ENCODE data around the gene HDAC6.
"Not testable (repeated sequence)": the region's sequence is repeated elsewhere in the genome, so short reads cannot be mapped to it uniquely, and the experiment has no call there.

Gene HDAC6

DNA sequence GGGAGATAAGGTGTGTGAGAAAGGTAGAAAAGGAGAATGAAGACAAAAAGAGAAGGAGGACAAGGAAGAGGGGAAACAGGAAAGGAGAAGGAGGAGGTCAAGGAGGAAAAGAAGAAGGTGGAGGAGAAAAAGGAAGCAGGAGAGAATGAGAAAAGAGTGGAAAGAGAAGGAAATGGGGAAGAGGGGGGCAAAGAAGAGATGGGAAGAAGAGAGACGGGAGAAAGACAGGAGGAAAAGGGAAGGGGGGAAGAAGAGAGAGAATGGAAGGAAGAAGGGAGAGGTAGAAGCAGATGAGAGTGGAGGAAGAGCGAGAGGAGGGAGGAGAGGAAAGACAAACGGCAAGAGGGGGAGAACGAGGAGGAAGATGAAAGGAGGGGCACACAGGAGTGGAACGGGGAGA, 11.4 kb upstream of the HDAC6 start:
- DNase-seq, result no peak

DNA sequence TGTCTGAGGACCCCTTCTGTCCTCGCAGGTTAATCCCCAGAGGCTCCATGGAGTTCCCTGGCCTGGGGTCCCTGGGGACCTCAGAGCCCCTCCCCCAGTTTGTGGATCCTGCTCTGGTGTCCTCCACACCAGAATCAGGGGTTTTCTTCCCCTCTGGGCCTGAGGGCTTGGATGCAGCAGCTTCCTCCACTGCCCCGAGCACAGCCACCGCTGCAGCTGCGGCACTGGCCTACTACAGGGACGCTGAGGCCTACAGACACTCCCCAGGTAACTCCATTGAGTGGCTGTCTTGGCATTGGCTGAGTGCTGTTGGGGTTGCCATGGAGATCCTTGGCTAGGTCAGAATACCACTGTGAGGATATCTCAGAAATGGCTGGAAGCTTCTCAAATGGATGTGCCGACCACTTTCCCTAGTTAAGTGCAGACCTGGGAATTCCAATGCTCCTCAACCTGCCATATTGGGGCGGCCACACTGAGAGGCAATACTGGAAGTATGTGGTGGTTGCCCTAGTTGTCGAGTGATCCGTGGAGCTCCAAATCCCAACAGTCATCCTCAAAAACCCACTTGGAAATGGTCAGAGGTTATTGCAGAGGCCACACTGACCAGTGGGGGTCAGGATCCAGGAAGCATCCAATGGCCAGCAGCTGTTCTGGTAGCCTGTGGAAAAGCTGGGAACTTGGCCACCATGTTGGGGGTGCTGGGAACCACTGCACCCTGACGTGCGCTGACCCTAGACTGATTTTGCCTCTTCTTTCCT, 10.6 kb upstream of the HDAC6 start:
- DNase-seq, result no peak

DNA sequence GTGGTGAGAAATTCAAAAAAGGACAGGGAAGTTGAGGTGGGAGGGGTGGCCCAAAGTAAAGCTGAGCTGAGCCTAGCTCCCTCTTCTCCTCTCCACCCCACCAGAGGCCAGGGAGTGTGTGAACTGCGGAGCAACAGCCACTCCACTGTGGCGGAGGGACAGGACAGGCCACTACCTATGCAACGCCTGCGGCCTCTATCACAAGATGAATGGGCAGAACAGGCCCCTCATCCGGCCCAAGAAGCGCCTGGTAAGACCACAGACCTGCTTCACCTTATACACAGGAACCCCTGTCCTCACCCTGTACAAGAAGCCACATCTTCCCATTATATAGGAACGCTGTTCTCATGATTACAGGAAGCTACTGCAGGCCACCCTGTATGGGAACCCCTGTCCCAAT, 9.6 kb upstream of the HDAC6 start:
- no peak for DNase-seq

DNA sequence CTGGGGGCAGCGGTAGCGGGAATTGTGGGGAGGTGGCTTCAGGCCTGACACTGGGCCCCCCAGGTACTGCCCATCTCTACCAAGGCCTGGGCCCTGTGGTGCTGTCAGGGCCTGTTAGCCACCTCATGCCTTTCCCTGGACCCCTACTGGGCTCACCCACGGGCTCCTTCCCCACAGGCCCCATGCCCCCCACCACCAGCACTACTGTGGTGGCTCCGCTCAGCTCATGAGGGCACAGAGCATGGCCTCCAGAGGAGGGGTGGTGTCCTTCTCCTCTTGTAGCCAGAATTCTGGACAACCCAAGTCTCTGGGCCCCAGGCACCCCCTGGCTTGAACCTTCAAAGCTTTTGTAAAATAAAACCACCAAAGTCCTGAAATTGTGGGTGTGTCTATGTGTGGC, 7.9 kb upstream of the HDAC6 start:
- DNase-seq, result no peak

DNA sequence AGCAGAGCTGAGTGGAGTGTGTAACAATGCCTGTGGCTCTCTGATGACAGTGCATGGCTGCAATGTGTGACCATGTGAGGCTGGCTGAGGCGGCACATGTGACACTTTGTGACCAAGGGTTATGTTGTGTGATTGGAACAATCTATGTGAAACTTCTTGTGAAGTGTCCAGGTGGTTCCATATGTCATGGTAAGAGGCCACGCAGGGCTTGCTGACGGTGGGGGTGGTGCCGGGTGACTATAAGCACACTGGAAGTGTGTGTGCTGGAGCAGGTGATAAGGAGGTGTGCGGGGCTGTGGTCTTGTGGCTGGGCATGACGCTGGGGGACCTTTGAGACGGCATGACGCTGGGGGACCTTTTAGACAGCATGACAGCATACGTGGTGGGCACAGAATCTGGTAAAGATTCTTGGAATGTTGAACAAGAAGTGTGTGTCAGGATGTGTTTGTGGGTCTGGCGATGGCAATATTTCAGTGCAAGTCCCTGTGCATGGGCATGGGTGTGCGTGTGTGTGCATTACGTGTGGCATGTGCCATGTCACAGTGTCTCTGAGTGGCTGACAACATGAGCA, 7.4 kb upstream of the HDAC6 start:
- DNase-seq, result no peak

DNA sequence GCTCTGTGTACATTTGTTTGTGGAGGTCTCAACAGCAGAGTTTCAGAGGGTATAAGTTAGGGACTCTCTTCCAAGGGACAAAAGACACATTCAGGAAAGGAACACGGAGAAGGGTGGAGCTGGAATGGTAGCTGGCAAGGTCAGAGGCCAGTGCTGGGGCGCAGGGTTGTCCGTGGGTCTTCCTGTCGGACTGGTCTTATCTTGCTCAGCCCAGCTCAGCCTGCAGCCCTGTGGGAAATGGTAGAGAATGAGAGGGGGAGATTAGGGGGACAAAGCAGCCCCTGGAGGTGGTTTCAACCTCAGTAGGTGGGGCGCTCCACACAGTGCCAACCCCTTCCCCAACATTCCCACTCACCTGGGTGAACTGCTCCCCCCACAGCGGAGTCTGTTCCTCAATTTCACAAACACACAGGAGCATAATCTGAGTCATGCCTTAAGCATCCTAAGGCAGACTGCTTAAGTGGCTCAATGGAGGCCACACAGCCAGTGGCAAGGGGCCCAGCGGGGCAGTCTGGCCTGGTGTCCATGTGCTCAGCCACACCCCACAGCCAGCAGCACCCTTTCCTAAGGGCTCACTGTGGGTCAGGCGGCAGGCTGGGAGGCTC, 6.9 kb upstream of the HDAC6 start:
- no peak for DNase-seq

DNA sequence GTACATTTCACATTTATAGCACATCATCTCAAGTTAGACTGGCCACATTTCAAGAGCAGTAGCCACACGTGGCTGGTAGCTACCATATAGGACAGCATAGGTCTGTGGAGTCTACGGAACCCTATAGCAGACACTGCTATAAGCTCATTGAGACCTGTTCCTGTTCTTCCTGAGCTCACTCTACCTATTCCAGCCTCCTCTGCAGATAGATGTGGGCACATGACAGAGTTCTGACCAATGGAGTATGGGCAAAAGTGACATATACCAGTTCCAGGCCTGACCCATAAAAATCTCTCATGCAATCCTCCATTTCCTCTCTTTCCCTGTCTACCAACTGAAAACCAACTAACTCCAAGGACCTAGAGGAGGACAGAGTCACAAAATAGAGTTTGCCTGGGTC, 3.5 kb upstream of the HDAC6 start:
- no peak for DNase-seq

DNA sequence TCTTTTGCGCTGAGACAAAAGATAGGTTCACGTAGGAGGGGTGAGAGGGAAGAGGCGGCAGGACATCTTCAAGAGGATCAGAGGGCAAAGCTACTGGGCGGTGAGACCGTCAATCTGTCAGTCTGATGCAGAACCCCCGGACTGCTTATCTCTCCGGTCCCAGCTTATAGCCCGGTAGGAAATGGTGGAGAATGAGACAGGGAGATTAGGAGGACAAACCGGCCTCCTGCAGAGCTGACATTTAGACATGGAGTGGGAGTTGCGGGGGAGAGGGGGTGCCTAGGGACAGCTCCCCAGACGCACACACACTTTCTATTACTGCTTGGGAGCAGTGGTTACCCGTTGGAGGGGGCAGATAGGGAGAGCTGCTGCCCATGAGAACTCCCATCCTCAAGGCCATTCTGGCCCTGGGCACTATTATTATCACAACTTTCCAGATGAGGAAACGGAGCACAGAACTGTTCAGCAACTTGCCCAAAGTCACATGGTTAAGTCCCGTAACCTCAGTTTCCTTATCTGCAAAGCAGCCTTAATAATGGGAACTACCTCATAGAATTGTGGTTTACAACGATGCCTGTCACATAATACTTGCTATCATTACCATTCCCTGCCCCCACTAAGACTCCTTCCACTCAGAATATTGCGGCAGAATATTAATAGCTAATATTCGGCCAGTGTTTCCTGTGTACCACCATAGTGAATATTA, 1.1 kb upstream of the HDAC6 start:
- no peak for DNase-seq

DNA sequence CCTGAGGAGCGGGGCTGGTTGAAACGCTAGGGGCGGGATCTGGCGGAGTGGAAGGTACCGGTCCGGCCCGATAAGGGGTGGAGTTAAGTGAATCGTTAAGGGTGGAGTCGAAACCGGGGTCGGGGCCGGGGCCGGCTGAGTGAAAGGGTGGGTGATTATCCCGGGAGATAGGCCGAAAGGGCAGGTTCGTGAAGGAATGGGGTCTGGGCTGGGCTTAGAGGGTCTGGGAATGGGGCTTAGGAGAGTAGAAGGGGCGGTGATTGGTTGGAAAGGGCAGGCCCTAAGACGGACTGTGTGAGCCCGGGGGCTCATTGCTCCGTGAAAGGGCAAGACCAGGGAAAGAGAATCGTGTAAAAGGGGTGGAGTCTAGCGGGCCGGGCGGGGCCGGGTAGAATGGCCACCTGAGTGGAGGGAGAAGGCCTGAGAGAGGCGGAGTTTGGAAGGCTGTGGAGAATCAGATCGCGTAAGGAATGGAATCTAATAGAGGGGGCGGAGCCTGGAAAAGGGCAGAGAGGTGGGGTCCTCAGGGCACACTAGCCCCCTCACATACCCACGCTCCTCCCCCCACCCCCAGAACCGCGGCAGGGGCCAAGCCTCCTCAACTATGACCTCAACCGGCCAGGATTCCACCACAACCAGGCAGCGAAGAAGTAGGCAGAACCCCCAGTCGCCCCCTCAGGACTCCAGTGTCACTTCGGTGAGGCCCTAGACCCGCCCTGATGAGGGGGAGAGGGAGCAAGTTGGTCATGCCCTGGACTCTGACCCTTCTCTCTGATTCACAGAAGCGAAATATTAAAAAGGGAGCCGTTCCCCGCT, 430 bp downstream of the HDAC6 start:
- peak; percentile 70 to 71 for DNase-seq

DNA sequence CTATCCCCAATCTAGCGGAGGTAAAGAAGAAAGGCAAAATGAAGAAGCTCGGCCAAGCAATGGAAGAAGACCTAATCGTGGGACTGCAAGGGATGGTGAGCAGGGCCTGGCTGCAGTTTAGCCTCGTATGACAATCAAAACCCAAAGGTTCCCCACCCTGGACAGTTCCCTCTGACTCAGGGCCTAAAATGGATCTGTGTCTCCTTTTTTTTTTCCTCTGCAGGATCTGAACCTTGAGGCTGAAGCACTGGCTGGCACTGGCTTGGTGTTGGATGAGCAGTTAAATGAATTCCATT, 986 bp downstream of the HDAC6 start:
- no peak for DNase-seq

DNA sequence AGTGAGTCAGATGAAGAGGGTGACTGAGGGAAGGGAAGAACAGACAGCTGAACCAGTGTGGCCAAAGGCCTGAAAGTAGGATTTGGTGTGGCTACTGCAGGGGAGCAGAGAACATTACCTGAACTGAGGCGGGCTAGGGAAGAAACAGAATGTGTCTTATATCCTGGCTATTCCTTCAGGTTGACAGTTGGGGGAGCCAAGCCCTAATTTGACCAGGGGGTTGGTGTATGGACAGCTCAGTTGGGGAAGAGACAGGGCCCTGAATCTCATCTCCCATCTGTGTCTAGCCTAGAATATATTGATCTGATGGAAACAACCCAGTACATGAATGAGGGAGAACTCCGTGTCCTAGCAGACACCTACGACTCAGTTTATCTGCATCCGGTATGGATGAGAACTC, 4.2 kb downstream of the HDAC6 start:
- no peak for DNase-seq

DNA sequence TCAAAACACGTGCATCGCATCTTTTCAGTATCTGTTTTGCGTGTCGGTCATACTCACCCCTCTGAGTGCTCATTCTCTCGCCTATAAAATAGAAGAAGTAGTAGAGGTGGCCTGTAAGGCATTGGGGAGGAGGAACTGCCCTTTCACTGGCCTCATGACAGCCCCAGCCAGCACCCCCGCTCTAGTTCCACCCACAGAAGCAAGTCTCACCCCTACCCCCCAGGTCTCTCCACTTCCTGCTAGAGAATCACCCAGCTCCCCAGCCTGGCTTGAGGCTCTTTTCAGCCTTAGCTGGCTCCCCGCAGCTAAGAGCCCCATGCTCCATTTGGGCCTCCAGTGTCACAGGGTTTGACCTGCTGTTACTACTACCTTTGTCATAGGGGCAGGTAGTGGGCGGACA, 11.8 kb downstream of the HDAC6 start:
- no peak for DNase-seq

DNA sequence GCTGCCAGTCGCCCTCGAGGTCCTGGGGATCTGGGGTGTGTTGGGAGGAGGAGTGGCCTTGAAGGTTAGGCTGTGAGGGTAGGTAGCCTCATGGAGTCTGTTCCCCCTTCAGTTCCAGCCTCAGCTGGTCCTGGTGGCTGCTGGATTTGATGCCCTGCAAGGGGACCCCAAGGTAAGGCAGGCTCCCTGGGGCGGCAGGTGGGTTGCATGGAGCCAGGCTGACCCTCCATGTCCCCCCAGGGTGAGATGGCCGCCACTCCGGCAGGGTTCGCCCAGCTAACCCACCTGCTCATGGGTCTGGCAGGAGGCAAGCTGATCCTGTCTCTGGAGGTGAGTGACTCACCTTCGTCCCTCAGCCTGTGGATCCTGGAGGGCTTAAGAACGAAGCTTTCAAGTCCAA, 12.9 kb downstream of the HDAC6 start:
- no peak for DNase-seq

DNA sequence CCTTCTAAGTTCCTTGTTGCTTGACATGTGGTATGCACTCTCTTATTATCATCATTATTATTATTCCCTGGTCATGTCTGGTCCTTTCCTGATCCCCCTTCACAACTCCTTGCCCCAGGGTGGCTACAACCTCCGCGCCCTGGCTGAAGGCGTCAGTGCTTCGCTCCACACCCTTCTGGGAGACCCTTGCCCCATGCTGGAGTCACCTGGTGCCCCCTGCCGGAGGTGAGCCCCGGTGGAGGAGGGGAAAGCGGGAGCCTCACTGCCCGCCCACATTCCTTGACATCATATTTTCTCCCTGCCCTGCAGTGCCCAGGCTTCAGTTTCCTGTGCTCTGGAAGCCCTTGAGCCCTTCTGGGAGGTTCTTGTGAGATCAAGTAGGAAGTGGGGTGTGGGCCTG, 13.4 kb downstream of the HDAC6 start:
- no peak for DNase-seq

DNA sequence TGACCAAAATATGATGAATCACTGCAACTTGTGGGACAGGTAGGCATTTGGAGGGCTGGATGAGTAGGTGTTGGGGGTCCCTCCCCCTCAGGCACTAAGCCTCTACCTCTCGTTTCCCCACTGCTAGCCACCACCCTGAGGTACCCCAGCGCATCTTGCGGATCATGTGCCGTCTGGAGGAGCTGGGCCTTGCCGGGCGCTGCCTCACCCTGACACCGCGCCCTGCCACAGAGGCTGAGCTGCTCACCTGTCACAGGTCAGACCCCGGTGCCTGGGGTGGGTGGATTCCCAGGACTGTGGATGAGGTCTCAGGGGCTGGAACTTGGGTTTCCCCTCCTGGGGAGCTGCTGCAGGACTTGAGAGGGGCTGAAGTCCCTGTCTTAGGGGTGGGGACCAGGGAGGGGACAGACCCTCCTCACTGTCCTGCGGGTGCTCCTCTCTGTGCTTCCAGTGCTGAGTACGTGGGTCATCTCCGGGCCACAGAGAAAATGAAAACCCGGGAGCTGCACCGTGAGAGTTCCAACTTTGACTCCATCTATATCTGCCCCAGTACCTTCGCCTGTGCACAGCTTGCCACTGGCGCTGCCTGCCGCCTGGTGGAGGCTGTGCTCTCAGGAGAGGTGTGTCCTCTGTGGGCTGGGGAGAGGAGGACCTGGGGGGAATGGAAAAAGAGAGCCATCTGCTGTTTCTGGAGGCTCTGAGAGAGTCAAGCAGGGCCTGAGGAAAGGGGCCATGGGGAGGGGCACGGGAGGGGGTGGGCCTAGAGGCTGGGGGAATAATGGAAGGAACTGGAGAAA, 14.3 kb downstream of the HDAC6 start:
- no peak for DNase-seq

DNA sequence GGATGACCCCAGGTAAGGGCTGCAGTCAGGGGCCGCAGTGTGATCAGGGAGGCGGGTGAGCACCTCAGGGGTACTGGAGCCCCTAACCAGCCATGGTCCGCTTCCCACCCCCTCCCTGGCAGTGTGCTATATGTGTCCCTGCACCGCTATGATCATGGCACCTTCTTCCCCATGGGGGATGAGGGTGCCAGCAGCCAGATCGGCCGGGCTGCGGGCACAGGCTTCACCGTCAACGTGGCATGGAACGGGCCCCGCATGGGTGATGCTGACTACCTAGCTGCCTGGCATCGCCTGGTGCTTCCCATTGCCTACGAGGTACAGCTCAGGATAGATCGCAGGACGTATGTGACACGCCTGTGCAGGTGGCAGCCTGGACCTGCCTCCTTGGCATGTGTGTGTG, 16.2 kb downstream of the HDAC6 start:
- DNase-seq, result no peak

DNA sequence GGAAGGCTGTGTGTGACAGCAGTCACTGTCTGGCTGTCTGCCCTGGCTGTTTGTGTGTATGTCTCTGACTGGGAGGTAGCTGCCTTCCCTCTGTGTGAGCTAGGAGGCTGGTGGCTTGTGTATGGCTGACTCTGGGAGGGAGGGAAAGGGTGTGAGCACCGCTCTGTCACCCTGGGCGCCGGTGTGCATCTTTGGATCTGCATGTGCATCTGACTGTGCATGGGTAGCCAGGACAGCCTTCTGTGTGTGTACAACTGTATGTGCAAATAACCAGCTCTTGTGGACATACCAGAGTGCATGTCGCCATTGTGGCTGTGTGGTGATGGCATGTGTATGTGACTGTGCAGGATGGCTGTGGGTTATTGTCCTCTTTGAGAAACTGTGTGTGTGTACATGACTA, 17.0 kb downstream of the HDAC6 start:
- no peak for DNase-seq

DNA sequence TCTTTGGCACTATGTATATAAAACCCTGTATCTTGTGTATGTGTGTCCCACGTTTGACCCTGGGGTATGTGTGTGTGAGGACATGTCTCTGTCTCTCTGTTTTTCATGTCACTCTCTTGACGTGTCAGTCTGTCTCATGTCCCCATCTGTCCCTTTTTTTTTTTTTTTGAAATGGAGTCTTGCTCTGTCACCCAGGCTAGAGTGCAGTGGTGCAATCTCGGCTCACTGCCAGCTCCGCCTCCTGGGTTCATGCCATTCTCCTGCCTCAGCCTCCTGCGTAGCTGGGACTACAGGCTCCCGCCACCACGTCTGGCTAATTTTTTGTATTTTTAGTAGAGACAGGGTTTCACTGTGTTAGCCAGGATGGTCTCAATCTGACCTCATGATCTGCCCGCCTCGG, 17.5 kb downstream of the HDAC6 start:
- not testable (repeated sequence) for DNase-seq

DNA sequence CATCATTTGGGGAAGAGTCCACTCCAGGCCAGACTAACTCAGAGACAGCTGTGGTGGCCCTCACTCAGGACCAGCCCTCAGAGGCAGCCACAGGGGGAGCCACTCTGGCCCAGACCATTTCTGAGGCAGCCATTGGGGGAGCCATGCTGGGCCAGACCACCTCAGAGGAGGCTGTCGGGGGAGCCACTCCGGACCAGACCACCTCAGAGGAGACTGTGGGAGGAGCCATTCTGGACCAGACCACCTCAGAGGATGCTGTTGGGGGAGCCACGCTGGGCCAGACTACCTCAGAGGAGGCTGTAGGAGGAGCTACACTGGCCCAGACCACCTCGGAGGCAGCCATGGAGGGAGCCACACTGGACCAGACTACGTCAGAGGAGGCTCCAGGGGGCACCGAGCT, 21.2 kb downstream of the HDAC6 start:
- DNase-seq, result no peak

DNA sequence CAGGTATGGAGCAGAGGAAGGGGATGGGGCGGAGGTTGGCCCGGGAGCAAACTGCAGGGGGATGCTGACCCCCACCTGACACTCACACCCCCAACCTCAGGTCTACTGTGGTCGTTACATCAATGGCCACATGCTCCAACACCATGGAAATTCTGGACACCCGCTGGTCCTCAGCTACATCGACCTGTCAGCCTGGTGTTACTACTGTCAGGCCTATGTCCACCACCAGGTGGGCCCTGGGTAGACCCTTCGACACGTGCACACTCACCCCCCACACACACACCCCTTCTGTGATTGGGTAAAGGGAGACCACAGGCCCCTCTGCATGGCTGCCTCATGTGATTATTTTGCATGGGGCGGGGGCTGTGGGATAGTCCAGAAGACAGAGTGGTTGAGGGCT, 22.2 kb downstream of the HDAC6 start:
- no peak for DNase-seq

DNA sequence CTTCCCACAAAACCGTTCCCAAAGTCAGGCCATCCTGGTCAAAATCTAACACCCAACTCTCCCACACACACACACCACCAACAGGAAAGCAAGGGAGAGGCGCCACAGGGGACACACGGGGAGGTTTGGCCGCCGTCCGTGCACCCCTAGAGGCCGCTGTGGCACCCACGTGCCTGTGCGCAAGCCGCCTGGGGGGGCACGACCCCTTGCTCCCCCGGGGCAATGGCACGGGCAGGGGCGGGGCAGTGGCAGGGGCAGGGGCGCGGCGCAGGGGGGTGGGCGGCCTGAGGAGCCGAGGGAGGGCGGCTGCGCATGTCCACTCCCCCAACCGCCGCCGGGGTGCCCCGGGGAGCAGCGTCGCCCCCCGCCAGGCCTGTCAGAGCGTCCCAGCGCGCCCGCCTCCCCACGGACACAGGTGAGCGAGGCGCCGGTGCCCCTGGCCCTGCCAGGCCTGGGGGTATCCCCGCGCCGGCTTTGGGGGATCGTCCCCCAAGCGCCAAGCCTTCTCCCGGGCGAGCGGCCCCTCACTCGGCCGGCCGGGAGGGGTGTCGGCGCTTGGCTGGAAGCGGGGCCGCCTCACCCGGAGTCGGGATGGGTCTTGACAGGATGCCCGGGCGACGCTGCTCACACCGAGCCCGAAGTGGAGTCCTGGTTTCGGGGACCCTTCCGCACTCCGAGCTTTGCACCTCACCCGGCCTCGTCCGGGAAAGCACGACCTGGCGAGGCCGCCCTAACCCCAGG, 24.4 kb downstream of the HDAC6 start, which contains the start of gene ERAS:
TSS of gene ERAS (plus strand) at position 379 of the 741 bp plus-strand sequence. CDS start 2,611 bp downstream, outside the sequence.
- DNase-seq, result no peak
